ENCODE measurements around the gene ESR1. TPM values are rescaled to one million over a fixed set of nuclear protein-coding genes. Genes with fewer than 3 reads are reported as not detected.

Gene ESR1
- total RNA-seq, 1 donor from 2014 or later, result 0.05 TPM

GRCh38 chr6:151914484-151914883 lies 107.0 kb downstream of the ESR1 start:
- Mint-ChIP-seq H3K4me3 (ENCODE audit: unreplicated experiment) (no peak overlapping the region), H3K27me3 (ENCODE audit: low read depth, unreplicated experiment) (no peaks in the 10 kb centered on the region), H3K9me3 (ENCODE audit: unreplicated experiment) (no peaks in the 10 kb centered on the region), H3K36me3 (ENCODE audit: low read depth, unreplicated experiment) (no peaks in the 10 kb centered on the region), H3K4me1 (ENCODE audit: low read depth, unreplicated experiment) (peaks cover 7% of the 10 kb centered on the region), H3K27ac (ENCODE audit: unreplicated experiment) (no peak overlapping the region)
- H2AFZ ChIP-seq (ENCODE audit: low read depth, low read length), result no peak overlapping the region
- TF ChIP-seq EZH2 (IDR thresholded peaks at IDR 0.05; ENCODE audit: insufficient read depth, low read length) (no peak), CTCF (IDR thresholded peaks at IDR 0.05; ENCODE audit: insufficient read depth, low read depth, low read length) (no peak)
- H3K4me1 ChIP-seq (ENCODE audit: insufficient read depth, low read length), result no peaks in the 10 kb centered on the region
- DNase-seq (ENCODE audit: low read depth), result no peak
- H3K36me3 ChIP-seq (ENCODE audit: insufficient read depth, low read length), result no peaks in the 10 kb centered on the region
- H3K27me3 ChIP-seq (ENCODE audit: insufficient read depth, low read length), result no peaks in the 10 kb centered on the region
- H3K27ac ChIP-seq (ENCODE audit: low read depth, low read length), result no peak overlapping the region
- H4K20me1 ChIP-seq (ENCODE audit: insufficient read depth, low read length), result no peaks in the 10 kb centered on the region
- H3K9ac ChIP-seq (ENCODE audit: low read length), result no peak overlapping the region
- no peaks in the 10 kb centered on the region for H3K9me3 ChIP-seq (ENCODE audit: insufficient read depth, low read depth, low read length)
- H3K79me2 ChIP-seq (ENCODE audit: insufficient read depth, low read length), result no peaks in the 10 kb centered on the region
- FAIRE-seq, result no peak
- no peak overlapping the region for H3K4me3 ChIP-seq (ENCODE audit: insufficient read depth, low read depth, low read length)
- H3K4me2 ChIP-seq (ENCODE audit: low read length), result no peak overlapping the region

GRCh38 chr6:151916075-151916474 lies 108.6 kb downstream of the ESR1 start:
- H3K4me1 ChIP-seq (ENCODE audit: insufficient read depth, low read length), result no peaks in the 10 kb centered on the region
- FAIRE-seq (no peak), DNase-seq (ENCODE audit: low read depth) (no peak)
- Mint-ChIP-seq H3K36me3 (ENCODE audit: low read depth, unreplicated experiment) (no peaks in the 10 kb centered on the region), H3K27me3 (ENCODE audit: low read depth, unreplicated experiment) (no peaks in the 10 kb centered on the region), H3K9me3 (ENCODE audit: unreplicated experiment) (no peaks in the 10 kb centered on the region), H3K27ac (ENCODE audit: unreplicated experiment) (no peak overlapping the region), H3K4me3 (ENCODE audit: unreplicated experiment) (no peak overlapping the region), H3K4me1 (ENCODE audit: low read depth, unreplicated experiment) (peaks cover 7% of the 10 kb centered on the region)
- no peak overlapping the region for H2AFZ ChIP-seq (ENCODE audit: low read depth, low read length)
- H4K20me1 ChIP-seq (ENCODE audit: insufficient read depth, low read length), result no peaks in the 10 kb centered on the region
- no peaks in the 10 kb centered on the region for H3K79me2 ChIP-seq (ENCODE audit: insufficient read depth, low read length)
- H3K4me3 ChIP-seq (ENCODE audit: insufficient read depth, low read depth, low read length), result no peak overlapping the region
- H3K27ac ChIP-seq (ENCODE audit: low read depth, low read length), result no peak overlapping the region
- H3K36me3 ChIP-seq (ENCODE audit: insufficient read depth, low read length), result no peaks in the 10 kb centered on the region
- TF ChIP-seq CTCF (IDR thresholded peaks at IDR 0.05; ENCODE audit: insufficient read depth, low read depth, low read length) (no peak), EZH2 (IDR thresholded peaks at IDR 0.05; ENCODE audit: insufficient read depth, low read length) (no peak)
- no peak overlapping the region for H3K9ac ChIP-seq (ENCODE audit: low read length)
- H3K4me2 ChIP-seq (ENCODE audit: low read length), result no peak overlapping the region
- H3K27me3 ChIP-seq (ENCODE audit: insufficient read depth, low read length), result no peaks in the 10 kb centered on the region
- no peaks in the 10 kb centered on the region for H3K9me3 ChIP-seq (ENCODE audit: insufficient read depth, low read depth, low read length)

- no peaks in the 10 kb centered on the region for H3K27me3 Mint-ChIP-seq (ENCODE audit: low read depth, unreplicated experiment)
- DNase-seq (ENCODE audit: low read depth) (peak; percentile 68), FAIRE-seq (no peak)
- Histone ChIP-seq H3K79me2 (ENCODE audit: insufficient read depth, low read length) (no peaks in the 10 kb centered on the region), H3K27ac (ENCODE audit: low read depth, low read length) (peak overlapping the region; percentile 37), H3K4me1 (ENCODE audit: insufficient read depth, low read length) (no peaks in the 10 kb centered on the region), H3K9me3 (ENCODE audit: insufficient read depth, low read depth, low read length) (no peaks in the 10 kb centered on the region), H3K27me3 (ENCODE audit: insufficient read depth, low read length) (no peaks in the 10 kb centered on the region), H3K9ac (ENCODE audit: low read length) (no peak overlapping the region), H2AFZ (ENCODE audit: low read depth, low read length) (no peak overlapping the region), H3K36me3 (ENCODE audit: insufficient read depth, low read length) (no peaks in the 10 kb centered on the region), H3K4me3 (ENCODE audit: insufficient read depth, low read depth, low read length) (no peak overlapping the region), H4K20me1 (ENCODE audit: insufficient read depth, low read length) (no peaks in the 10 kb centered on the region), H3K4me2 (ENCODE audit: low read length) (no peak overlapping the region)
- TF ChIP-seq EZH2 (IDR thresholded peaks at IDR 0.05; ENCODE audit: insufficient read depth, low read length) (no peak), CTCF (IDR thresholded peaks at IDR 0.05; ENCODE audit: insufficient read depth, low read depth, low read length) (no peak)
- no peaks in the 10 kb centered on the region for H3K36me3 Mint-ChIP-seq (ENCODE audit: low read depth, unreplicated experiment)
- no peak overlapping the region for H3K4me3 Mint-ChIP-seq (ENCODE audit: unreplicated experiment)
- H3K27ac Mint-ChIP-seq (ENCODE audit: unreplicated experiment), result no peak overlapping the region
- H3K9me3 Mint-ChIP-seq (ENCODE audit: unreplicated experiment), result peaks cover 2% of the 10 kb centered on the region
- peaks cover 7% of the 10 kb centered on the region for H3K4me1 Mint-ChIP-seq (ENCODE audit: low read depth, unreplicated experiment)
These were observed 109.2 kb downstream of the ESR1 start for GRCh38 chr6:151916680-151917164.
